HepG2 (cell line): ENCODE results near the gene GHRL. TPM values are rescaled to one million over a fixed set of nuclear protein-coding genes. Genes with fewer than 3 reads are reported as not detected.

Experiments used
- ARID2 ChIP-seq: sonication (generic); formaldehyde crosslinking; IDR thresholded peaks from 2 replicates; pipeline ENCODE4 v1.8.1; 2022; ENCODE audit warnings: mild to moderate bottlenecking, missing genetic modification reagents, borderline replicate concordance
- CHD2 ChIP-seq: IDR thresholded peaks from 2 replicates; pipeline ENCODE4 v1.6.1; 2011; ENCODE audit warnings: low read depth, low read length, improper control_type of control experiment
- DMAP1 ChIP-seq: IDR thresholded peaks from 2 replicates; pipeline ENCODE4 v1.6.1; 2016
- EP300 ChIP-seq, 3 experiments: sonication (generic) in 1 of 3; formaldehyde crosslinking in 1 of 3; IDR thresholded peaks; 2 replicates each; pipeline versions ENCODE4 v1.5.1 to v1.6.1; 2011 to 2020; ENCODE audit warnings: low read depth in 2 of 3, low read length in 2 of 3, borderline replicate concordance in 1 of 3, improper control_type of control experiment in 1 of 3, mild to moderate bottlenecking in 1 of 3, missing genetic modification reagents in 1 of 3, moderate library complexity in 1 of 3
- HNRNPLL ChIP-seq: fragments of 200-400 bp; formaldehyde crosslinking; IDR thresholded peaks from 2 replicates; pipeline ENCODE4 v1.6.1; 2017; ENCODE audit warnings: mild to moderate bottlenecking, low read depth, low read length; ENCODE audit not compliant: poor library complexity, severe bottlenecking
- HOXD1 ChIP-seq: sonication (generic); formaldehyde crosslinking; IDR thresholded peaks from 2 replicates; pipeline ENCODE4 v1.5.0; 2020; ENCODE audit warnings: missing genetic modification reagents
- IRX3 ChIP-seq: sonication (generic); formaldehyde crosslinking; IDR thresholded peaks from 2 replicates; pipeline ENCODE4 v1.8.1; 2023; ENCODE audit warnings: mild to moderate bottlenecking, low read depth, missing genetic modification reagents, borderline replicate concordance
- RBM22 ChIP-seq: fragments of 200-400 bp; formaldehyde crosslinking; optimal IDR thresholded peaks from 2 replicates; pipeline ENCODE3; 2017; ENCODE audit warnings: mild to moderate bottlenecking, low read length, moderate library complexity
- SOX5 ChIP-seq: IDR thresholded peaks from 2 replicates; pipeline ENCODE4 v1.6.1; 2016; ENCODE audit warnings: borderline replicate concordance
- SRSF1 ChIP-seq: fragments of 200-400 bp; formaldehyde crosslinking; optimal IDR thresholded peaks from 2 replicates; pipeline ENCODE3; 2017; ENCODE audit warnings: mild to moderate bottlenecking, low read depth, low read length, moderate library complexity
- TBX2 ChIP-seq: sonication (generic); formaldehyde crosslinking; IDR thresholded peaks from 2 replicates; pipeline ENCODE4 v1.5.0; 2020; ENCODE audit warnings: missing genetic modification reagents, mild to moderate bottlenecking, borderline replicate concordance
- ZNF296 ChIP-seq: sonication (generic); formaldehyde crosslinking; conservative IDR thresholded peaks from 2 replicates; pipeline ENCODE4 v1.5.0; 2020; ENCODE audit warnings: mild to moderate bottlenecking, missing genetic modification reagents
- ZNF546 ChIP-seq: sonication (generic); formaldehyde crosslinking; conservative IDR thresholded peaks from 2 replicates; pipeline ENCODE4 v1.8.1; 2023; ENCODE audit warnings: mild to moderate bottlenecking, missing genetic modification reagents
- ZNF572 ChIP-seq: sonication (generic); formaldehyde crosslinking; IDR thresholded peaks from 2 replicates; pipeline ENCODE4 v1.5.1; 2020; ENCODE audit warnings: mild to moderate bottlenecking, missing genetic modification reagents
- ZNF709 ChIP-seq: sonication (generic); formaldehyde crosslinking; IDR thresholded peaks from 2 replicates; pipeline ENCODE4 v1.5.0; 2020; ENCODE audit warnings: mild to moderate bottlenecking, missing genetic modification reagents
- ZNF737 ChIP-seq: sonication (generic); formaldehyde crosslinking; IDR thresholded peaks from 2 replicates; pipeline ENCODE4 v1.5.0; 2020; ENCODE audit warnings: missing genetic modification reagents, mild to moderate bottlenecking, borderline replicate concordance
- ZNF747 ChIP-seq: sonication (generic); formaldehyde crosslinking; IDR thresholded peaks from 2 replicates; pipeline ENCODE4 v1.8.1; 2023; ENCODE audit warnings: missing genetic modification reagents, mild to moderate bottlenecking, borderline replicate concordance
- ZNF772 ChIP-seq: sonication (generic); formaldehyde crosslinking; IDR thresholded peaks from 2 replicates; pipeline ENCODE4 v1.5.0; 2020; ENCODE audit warnings: mild to moderate bottlenecking, missing genetic modification reagents
- ZNF788 ChIP-seq: sonication (generic); formaldehyde crosslinking; IDR thresholded peaks from 2 replicates; pipeline ENCODE4 v1.5.0; 2020; ENCODE audit warnings: mild to moderate bottlenecking, missing genetic modification reagents, borderline replicate concordance
- ZNF792 ChIP-seq: IDR thresholded peaks from 2 replicates; pipeline ENCODE4 v1.6.1; 2016
- ZSCAN12 ChIP-seq: sonication (generic); formaldehyde crosslinking; IDR thresholded peaks from 2 replicates; pipeline ENCODE4 v1.9.0; 2021; ENCODE audit warnings: mild to moderate bottlenecking, missing genetic modification reagents
- polyA plus RNA-seq, 8 experiments: library from polyadenylated mRNA; depleted of rRNA in 3 of 8; stranded (reverse) in 7 of 8; unstranded in 1 of 8; fragments of >200 nt; fragmentation: Illumina TruSeq in 4 of 8; extraction: Trizol in 4 of 8; gene quantifications; 2 replicates each; pipeline versions ENCODE4 v1.2.1 to v1.2.3, GENCODE V29; 2011 to 2016; ENCODE audit warnings: low read depth in 4 of 8, missing spikeins in 1 of 8, mixed read lengths in 1 of 8; ENCODE audit not compliant: insufficient read depth in 1 of 8
- total RNA-seq, 5 experiments: library from RNA; depleted of rRNA; stranded (reverse); fragments of >200 nt; fragmentation: Illumina TruSeq; extraction: Trizol; gene quantifications; 2 replicates each; pipeline ENCODE4 v1.2.3, GENCODE V29; 2016; ENCODE audit warnings: low read depth in 1 of 5
- TF ChIP-seq, protein P1 (sequence below): sonication (generic); formaldehyde crosslinking; IDR thresholded peaks from 2 replicates; pipeline ENCODE4 v1.5.0; 2020; ENCODE audit warnings: mild to moderate bottlenecking, missing genetic modification reagents
- TF ChIP-seq, protein P2 (sequence below): IDR thresholded peaks from 2 replicates; pipeline ENCODE4 v1.6.1; 2016; ENCODE audit warnings: missing biosample characterization, missing genetic modification reagents, low read depth
- TF ChIP-seq, protein P3 (sequence below): sonication (generic); formaldehyde crosslinking; IDR thresholded peaks from 2 replicates; pipeline ENCODE4 v1.4.0; 2020; ENCODE audit warnings: mild to moderate bottlenecking, missing genetic modification reagents
- TF ChIP-seq, protein P4 (sequence below): sonication (generic); formaldehyde crosslinking; IDR thresholded peaks from 2 replicates; pipeline ENCODE4 v1.8.1; 2023; ENCODE audit warnings: mild to moderate bottlenecking, missing genetic modification reagents, borderline replicate concordance

GHRL gene
- total and polyA plus RNA-seq, 2 of the 13 experiments (the other 11 are each of a cell fraction or from before 2014, with no cell fraction given) = 0.09 TPM; not detected in 1

DNA sequence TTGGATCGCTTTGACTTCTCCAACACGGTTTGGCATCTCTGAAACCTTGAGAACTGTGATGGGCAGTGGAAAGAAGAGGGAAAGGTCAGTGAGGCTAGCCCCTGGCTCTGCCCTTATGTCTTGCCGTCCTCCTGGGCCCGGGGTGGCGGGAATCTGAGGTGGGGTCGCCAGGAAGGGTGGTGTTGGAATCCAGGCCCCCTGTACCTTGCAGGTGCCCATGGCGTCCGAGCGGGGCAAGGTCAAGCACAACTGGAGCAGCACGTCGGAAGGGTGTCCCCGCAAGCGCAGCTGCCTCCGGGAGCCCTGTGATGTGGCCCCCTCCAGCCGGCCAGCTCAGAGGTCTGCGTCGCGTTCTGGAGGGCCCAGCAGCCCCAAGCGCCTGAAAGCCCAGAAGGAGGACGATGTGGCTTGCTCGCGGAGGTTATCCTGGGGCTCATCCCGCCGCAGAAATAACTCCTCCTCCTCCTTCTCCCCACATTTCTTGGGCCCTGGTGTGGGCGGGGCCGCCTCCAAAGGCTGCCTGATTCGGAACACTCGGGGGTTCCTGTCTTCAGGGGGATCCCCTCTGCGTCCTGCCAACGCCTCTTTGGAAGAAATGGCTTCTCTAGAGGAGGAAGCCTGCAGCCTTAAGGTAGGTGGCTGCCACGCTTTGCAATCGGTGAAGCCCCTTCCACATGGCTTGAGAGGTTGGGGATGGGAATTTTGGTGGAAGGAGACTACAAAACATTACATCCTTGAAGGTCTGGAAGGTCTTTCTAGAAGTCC, 43.6 kb downstream of the GHRL start (continued):
- TF ChIP-seq, protein P1, sequence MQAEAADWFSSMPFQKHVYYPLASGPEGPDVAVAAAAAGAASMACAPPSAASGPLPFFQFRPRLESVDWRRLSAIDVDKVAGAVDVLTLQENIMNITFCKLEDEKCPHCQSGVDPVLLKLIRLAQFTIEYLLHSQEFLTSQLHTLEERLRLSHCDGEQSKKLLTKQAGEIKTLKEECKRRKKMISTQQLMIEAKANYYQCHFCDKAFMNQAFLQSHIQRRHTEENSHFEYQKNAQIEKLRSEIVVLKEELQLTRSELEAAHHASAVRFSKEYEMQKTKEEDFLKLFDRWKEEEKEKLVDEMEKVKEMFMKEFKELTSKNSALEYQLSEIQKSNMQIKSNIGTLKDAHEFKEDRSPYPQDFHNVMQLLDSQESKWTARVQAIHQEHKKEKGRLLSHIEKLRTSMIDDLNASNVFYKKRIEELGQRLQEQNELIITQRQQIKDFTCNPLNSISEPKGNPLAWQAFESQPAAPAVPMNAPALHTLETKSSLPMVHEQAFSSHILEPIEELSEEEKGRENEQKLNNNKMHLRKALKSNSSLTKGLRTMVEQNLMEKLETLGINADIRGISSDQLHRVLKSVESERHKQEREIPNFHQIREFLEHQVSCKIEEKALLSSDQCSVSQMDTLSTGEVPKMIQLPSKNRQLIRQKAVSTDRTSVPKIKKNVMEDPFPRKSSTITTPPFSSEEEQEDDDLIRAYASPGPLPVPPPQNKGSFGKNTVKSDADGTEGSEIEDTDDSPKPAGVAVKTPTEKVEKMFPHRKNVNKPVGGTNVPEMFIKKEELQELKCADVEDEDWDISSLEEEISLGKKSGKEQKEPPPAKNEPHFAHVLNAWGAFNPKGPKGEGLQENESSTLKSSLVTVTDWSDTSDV (CRISPR knock-in tag) = no peak; the same call in 1 of the 2 replicates
- no peak for TF ChIP-seq SOX5 (CRISPR knock-in tag)
- no peak for TF ChIP-seq IRX3
- peak; percentile 73; the same call in 1 of the 2 replicates for TF ChIP-seq ZNF772 (CRISPR knock-in tag)
- peak; percentile 36; the same call in 1 of the 2 replicates for TF ChIP-seq DMAP1 (CRISPR knock-in tag)
- TF ChIP-seq TBX2 = peak; percentile 36; the same call in 1 of the 2 replicates
- no peak for TF ChIP-seq ZNF572
- TF ChIP-seq SRSF1 = no peak
- no peak for TF ChIP-seq CHD2
- peak; percentile 22 for TF ChIP-seq HNRNPLL
- TF ChIP-seq, protein P2, sequence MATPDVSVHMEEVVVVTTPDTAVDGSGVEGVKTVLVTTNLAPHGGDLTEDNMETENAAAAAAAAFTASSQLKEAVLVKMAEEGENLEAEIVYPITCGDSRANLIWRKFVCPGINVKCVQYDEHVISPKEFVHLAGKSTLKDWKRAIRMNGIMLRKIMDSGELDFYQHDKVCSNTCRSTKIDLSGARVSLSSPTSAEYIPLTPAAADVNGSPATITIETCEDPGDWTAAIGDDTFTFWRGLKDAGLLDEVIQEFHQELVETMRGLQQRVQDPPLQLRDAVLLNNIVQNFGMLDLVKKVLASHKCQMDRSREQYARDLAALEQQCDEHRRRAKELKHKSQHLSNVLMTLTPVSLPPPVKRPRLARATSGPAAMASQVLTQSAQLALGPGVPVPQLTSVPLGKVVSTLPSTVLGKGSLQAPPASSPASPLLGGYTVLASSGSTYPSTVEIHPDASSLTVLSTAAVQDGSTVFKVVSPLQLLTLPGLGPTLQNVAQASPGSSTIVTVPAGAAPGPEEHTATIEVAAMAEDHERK (CRISPR knock-in tag) = no peak
- no peak for TF ChIP-seq ZSCAN12 (CRISPR knock-in tag)
- 0 out of 2 replicates have a peak, but pooled peaks have one; percentile 20 for TF ChIP-seq ZNF788 (CRISPR knock-in tag)
- TF ChIP-seq HOXD1 (CRISPR knock-in tag) = no peak
- TF ChIP-seq RBM22 = no peak
- peak; percentile 60; the same call in 1 of the 2 replicates for TF ChIP-seq ARID2 (CRISPR knock-in tag)
- 0 out of 2 replicates have a peak, but pooled peaks have one; percentile 48 for TF ChIP-seq ZNF747 (CRISPR knock-in tag)
- TF ChIP-seq ZNF546 (CRISPR knock-in tag) = 0 out of 2 replicates have a peak, but pooled peaks have one; percentile 54
- TF ChIP-seq, protein P3, sequence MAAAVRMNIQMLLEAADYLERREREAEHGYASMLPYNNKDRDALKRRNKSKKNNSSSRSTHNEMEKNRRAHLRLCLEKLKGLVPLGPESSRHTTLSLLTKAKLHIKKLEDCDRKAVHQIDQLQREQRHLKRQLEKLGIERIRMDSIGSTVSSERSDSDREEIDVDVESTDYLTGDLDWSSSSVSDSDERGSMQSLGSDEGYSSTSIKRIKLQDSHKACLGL = no peak
- TF ChIP-seq ZNF709 = 0 out of 2 replicates have a peak, but pooled peaks have one; percentile 46
- TF ChIP-seq ZNF296 (CRISPR knock-in tag) = no peak
- 0 out of 2 replicates have a peak, but pooled peaks have one; percentile 3 for TF ChIP-seq ZNF737
- TF ChIP-seq EP300 (IDR thresholded peaks at IDR 0.05; ENCODE audit: low read depth in 2 of 2, low read length in 2 of 2) = no peak
- no peak for TF ChIP-seq EP300 (CRISPR knock-in tag; IDR thresholded peaks at IDR 0.05; ENCODE audit: borderline replicate concordance)
- TF ChIP-seq ZNF792 = 0 out of 2 replicates have a peak, but pooled peaks have one; percentile 10
- TF ChIP-seq, protein P4, sequence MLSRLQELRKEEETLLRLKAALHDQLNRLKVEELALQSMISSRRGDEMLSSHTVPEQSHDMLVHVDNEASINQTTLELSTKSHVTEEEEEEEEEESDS (CRISPR knock-in tag) = no peak
